SU-DHL-6 (cell line): Measurements from ENCODE around the gene LHPP.

ENCODE experiments used
- H2AFZ ChIP-seq: fragments of 200-600 bp; sonication (generic); 2 replicates; pipeline ENCODE4 v1.6.1; 2014; ENCODE audit warnings: low read depth, mild to moderate bottlenecking, moderate library complexity, mixed read lengths, antibody characterized with exemption, low read length; ENCODE audit not compliant: severe bottlenecking
- H3F3A ChIP-seq: fragments of 200-600 bp; shearing (Covaris generic); 2 replicates; pipeline ENCODE4 v1.6.0; 2016; ENCODE audit warnings: antibody characterized with exemption, mild to moderate bottlenecking; ENCODE audit not compliant: insufficient read depth
- H3K27ac ChIP-seq: fragments of 200-600 bp; sonication (generic); 2 replicates; pipeline ENCODE4 v1.5.1; 2016; ENCODE audit warnings: low read depth, mild to moderate bottlenecking, low read length, moderate library complexity, mixed read lengths
- H3K27me3 ChIP-seq: fragments of 200-600 bp; sonication (generic), shearing (Covaris generic); 2 replicates; pipeline ENCODE4 v1.6.0; 2014; ENCODE audit warnings: mild to moderate bottlenecking, low read length
- H3K36me3 ChIP-seq: fragments of 200-600 bp; sonication (generic); 2 replicates; pipeline ENCODE4 v1.6.1; 2014; ENCODE audit warnings: mild to moderate bottlenecking, low read length, mixed read lengths
- H3K4me2 ChIP-seq: fragments of 300-600, 200-600 bp; shearing (Covaris generic), sonication (generic); 2 replicates; pipeline ENCODE4 v1.6.0; 2014; ENCODE audit warnings: low read length, low read depth, mild to moderate bottlenecking; ENCODE audit not compliant: poor library complexity, severe bottlenecking
- H3K4me3 ChIP-seq: fragments of 200-600 bp; sonication (generic); 2 replicates; pipeline ENCODE4 v1.5.1; 2014; ENCODE audit warnings: antibody characterized with exemption, low read length, mild to moderate bottlenecking, mixed read lengths; ENCODE audit not compliant: insufficient read depth, poor library complexity, severe bottlenecking
- H3K79me2 ChIP-seq: fragments of 200-600 bp; sonication (generic); 2 replicates; pipeline ENCODE4 v1.6.1; 2014; ENCODE audit warnings: mild to moderate bottlenecking, low read length, moderate library complexity; ENCODE audit not compliant: insufficient read depth
- H3K9ac ChIP-seq: fragments of 200-600 bp; sonication (generic); 2 replicates; pipeline ENCODE4 v1.7.0; 2014; ENCODE audit warnings: mild to moderate bottlenecking, low read length
- H3K9me2 ChIP-seq: fragments of 200-600 bp; sonication (generic); replicated peaks from 2 replicates; pipeline ENCODE4 v1.6.1; 2014; ENCODE audit warnings: low read length; ENCODE audit not compliant: insufficient read depth
- H3K9me3 ChIP-seq: fragments of 200-600 bp; sonication (generic); 2 replicates; pipeline ENCODE4 v1.6.1; 2014; ENCODE audit warnings: low read length, mixed read lengths; ENCODE audit not compliant: insufficient read depth
- H4K20me1 ChIP-seq: fragments of 200-600 bp; sonication (generic); 2 replicates; pipeline ENCODE4 v1.6.1; 2014; ENCODE audit warnings: low read depth, mild to moderate bottlenecking, antibody characterized with exemption, low read length, moderate library complexity, mixed read lengths
- EZH2phosphoT487 ChIP-seq: fragments of 200-600 bp; sonication (generic), shearing (Covaris generic); conservative IDR thresholded peaks from 2 replicates; pipeline ENCODE4 v1.6.1; 2018; ENCODE audit warnings: mild to moderate bottlenecking, antibody characterized with exemption, low read length, moderate library complexity, mixed read lengths
- TF ChIP-seq, protein P1 (sequence below): fragments of 200-600 bp; sonication (generic); IDR thresholded peaks from one replicate; pipeline ENCODE4 v1.5.1; 2017; ENCODE audit warnings: antibody characterized with exemption, mild to moderate bottlenecking, low read length, moderate library complexity; ENCODE audit not compliant: insufficient read depth, poor library complexity, severe bottlenecking

The LHPP gene

DNA sequence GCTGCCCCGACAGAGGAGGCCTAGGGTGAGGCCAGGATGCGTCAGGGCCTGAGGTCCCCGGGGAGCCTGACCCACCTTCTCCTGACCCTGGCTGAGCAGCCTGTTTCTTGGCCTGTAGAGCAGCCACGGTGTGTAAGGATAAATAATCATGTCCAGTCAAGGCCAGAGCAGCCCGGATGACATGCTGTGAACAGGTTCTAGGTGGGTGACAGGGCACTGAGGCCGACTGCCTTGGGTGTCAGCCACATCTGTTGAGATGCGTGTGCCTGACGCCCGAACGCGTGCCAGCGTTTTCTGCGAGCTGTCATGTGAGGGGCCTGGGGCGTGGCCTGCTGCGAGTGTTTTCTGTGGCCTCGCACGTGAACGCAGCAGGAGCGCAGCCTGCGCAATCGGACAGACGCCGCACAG is 164.2 kb downstream of the LHPP start:
- no peaks in the 10 kb centered on the region for H3K9me2 ChIP-seq
- no peaks in the 10 kb centered on the region; the same call in 1 of the 2 replicates for H3K36me3 ChIP-seq
- H4K20me1 ChIP-seq, result no peaks in the 10 kb centered on the region
- peak overlapping the region; percentile 52 for H3K9ac ChIP-seq
- H3F3A ChIP-seq, result peaks cover 79% of the 10 kb centered on the region
- peaks cover 93% of the 10 kb centered on the region for H3K79me2 ChIP-seq
- H3K27me3 ChIP-seq, result no peaks in the 10 kb centered on the region
- H3K27ac ChIP-seq, result peak overlapping the region; percentile 99
- TF ChIP-seq EZH2phosphoT487, result no peak
- TF ChIP-seq, protein P1, sequence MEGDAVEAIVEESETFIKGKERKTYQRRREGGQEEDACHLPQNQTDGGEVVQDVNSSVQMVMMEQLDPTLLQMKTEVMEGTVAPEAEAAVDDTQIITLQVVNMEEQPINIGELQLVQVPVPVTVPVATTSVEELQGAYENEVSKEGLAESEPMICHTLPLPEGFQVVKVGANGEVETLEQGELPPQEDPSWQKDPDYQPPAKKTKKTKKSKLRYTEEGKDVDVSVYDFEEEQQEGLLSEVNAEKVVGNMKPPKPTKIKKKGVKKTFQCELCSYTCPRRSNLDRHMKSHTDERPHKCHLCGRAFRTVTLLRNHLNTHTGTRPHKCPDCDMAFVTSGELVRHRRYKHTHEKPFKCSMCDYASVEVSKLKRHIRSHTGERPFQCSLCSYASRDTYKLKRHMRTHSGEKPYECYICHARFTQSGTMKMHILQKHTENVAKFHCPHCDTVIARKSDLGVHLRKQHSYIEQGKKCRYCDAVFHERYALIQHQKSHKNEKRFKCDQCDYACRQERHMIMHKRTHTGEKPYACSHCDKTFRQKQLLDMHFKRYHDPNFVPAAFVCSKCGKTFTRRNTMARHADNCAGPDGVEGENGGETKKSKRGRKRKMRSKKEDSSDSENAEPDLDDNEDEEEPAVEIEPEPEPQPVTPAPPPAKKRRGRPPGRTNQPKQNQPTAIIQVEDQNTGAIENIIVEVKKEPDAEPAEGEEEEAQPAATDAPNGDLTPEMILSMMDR, result no peak
- H3K4me2 ChIP-seq, result peak overlapping the region; percentile 50
- H3K4me3 ChIP-seq, result no peak overlapping the region
- no peaks in the 10 kb centered on the region for H3K9me3 ChIP-seq
- no peak overlapping the region for H2AFZ ChIP-seq

DNA sequence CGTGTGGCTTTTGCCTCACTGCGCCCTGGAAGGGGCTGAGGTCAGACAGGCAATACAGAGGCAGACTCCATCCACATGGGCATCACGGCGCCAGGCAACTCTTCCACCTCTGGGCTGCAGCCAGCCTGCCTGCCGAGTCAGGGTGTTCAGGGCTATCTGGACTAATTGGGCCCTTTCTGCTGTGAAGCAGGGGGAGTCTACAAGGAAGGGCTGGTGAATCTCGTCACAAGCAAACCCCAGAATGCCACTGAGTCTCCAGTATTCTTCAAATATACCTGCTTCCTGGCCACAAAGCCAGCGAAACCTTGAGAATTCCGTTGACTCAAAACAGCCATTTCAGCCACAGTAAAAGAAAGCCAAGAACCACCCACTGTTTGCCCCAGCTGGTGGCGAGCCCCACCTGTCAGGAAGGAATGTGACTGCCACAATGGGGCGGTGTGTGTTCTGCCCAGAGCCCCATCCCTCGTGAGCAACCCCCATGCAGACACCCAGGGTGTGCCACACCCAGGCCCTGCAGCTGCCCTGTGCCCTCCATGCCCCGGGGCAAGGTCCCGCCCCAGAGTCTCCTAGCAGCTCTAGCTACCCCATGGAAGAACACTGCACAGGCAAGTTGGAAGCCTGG is 165.2 kb downstream of the LHPP start:
- peak overlapping the region; percentile 99 for H3K27ac ChIP-seq
- H3K27me3 ChIP-seq, result no peaks in the 10 kb centered on the region
- peak overlapping the region; percentile 7 for H3K4me3 ChIP-seq
- no peak for TF ChIP-seq EZH2phosphoT487
- TF ChIP-seq, protein P1, result no peak
- H3K36me3 ChIP-seq, result no peaks in the 10 kb centered on the region; the same call in 1 of the 2 replicates
- H3K9me3 ChIP-seq, result no peaks in the 10 kb centered on the region
- H3K4me2 ChIP-seq, result peak overlapping the region; percentile 50
- peaks cover 94% of the 10 kb centered on the region for H3K79me2 ChIP-seq
- H2AFZ ChIP-seq, result no peak overlapping the region
- H4K20me1 ChIP-seq, result no peaks in the 10 kb centered on the region
- peak overlapping the region; percentile 52 for H3K9ac ChIP-seq
- H3K9me2 ChIP-seq, result no peaks in the 10 kb centered on the region
- peaks cover 69% of the 10 kb centered on the region for H3F3A ChIP-seq

DNA sequence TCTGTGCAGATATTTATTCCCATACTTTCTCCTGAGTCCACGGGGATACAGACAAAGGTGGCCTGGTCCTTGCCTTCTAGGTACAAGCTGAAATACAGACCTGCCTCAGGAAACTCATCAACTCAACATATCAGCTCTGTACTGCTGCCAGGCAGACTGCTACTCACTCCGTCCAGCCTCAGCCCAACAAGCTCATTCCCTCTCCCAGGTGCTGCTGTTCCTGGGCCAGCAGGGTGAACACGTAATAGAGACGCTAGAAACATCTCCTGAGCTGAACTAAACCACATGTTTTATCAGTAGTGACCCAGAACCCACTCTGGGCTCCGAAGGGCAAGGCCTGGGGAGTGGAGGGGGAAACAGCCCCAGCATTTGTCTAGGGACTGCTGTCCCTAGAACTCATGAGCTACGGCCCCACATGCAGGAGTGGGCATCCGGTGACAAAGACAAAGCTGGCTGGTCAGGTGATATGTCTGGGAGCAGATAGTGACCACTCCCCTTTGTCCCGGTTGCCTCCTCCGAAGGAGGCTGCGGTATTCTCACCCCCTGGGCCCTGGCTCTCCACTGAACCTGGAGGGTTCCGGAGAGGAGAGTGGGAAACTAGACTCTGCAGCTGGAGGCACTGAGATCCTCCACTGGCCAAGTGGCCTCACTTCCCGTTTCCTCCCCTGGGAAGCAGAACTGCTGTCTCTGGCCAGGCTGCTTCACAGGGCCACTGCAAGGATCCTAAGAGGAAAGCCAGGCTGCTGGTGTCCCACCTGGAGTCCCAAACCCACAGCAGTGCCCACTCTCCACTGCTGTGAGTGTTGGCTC is 166.4 kb downstream of the LHPP start:
- Histone ChIP-seq H3K9me3 (no peaks in the 10 kb centered on the region), H3K27me3 (no peaks in the 10 kb centered on the region), H3K79me2 (peaks cover 95% of the 10 kb centered on the region), H3K9me2 (no peaks in the 10 kb centered on the region), H3K27ac (peak overlapping the region; percentile 99), H3F3A (peaks cover 63% of the 10 kb centered on the region), H3K4me3 (no peak overlapping the region), H3K36me3 (no peaks in the 10 kb centered on the region), H4K20me1 (no peaks in the 10 kb centered on the region), H2AFZ (no peak overlapping the region), H3K4me2 (peak overlapping the region; percentile 50), H3K9ac (peak overlapping the region; percentile 52)
- TF ChIP-seq, protein P1, result no peak
- TF ChIP-seq EZH2phosphoT487, result no peak
